ENCODE results near the gene SORBS1.

GRCh38 chr10:95604630-95605029 lies 43.5 kb upstream of the SORBS1 start:
- peak; percentile 24 for TF ChIP-seq CTCF (IDR thresholded peaks at IDR 0.05)
- no peak for TF ChIP-seq EZH2 (IDR thresholded peaks at IDR 0.05)
- TF ChIP-seq EZH2phosphoT487 (IDR thresholded peaks at IDR 0.05): no peak

All from neural progenitor cell (in vitro differentiated cells).